GM12892 (cell line): ENCODE measurements around the gene COLGALT1.

Experiments
- DNase-seq: peaks from one replicate; pipeline ENCODE4 v3.0.0; 2011; ENCODE audit not compliant: insufficient read length
- FAIRE-seq: peaks from 2 replicates; lab custom pipeline; 2011; peaks lifted over from hg19 to GRCh38; lab: Jason Lieb, UNC
- POLR2A ChIP-seq: IDR thresholded peaks from 2 replicates; pipeline ENCODE4 v1.6.1; 2011; ENCODE audit warnings: low read depth, low read length, control low read depth
- POLR2AphosphoS5 ChIP-seq: IDR thresholded peaks from 2 replicates; pipeline ENCODE4 v1.6.1; 2011; ENCODE audit warnings: low read depth, low read length, control low read depth
- TAF1 ChIP-seq: IDR thresholded peaks from 2 replicates; pipeline ENCODE4 v1.6.1; 2011; ENCODE audit warnings: low read depth, mild to moderate bottlenecking, control low read depth, low read length, borderline replicate concordance

The COLGALT1 gene

GRCh38 chr19:17625980-17626379 is 70.5 kb downstream of the COLGALT1 start:
- TF ChIP-seq TAF1, result no peak
- no peak for TF ChIP-seq POLR2AphosphoS5
- TF ChIP-seq POLR2A, result no peak
- FAIRE-seq (no peak), DNase-seq (no peak)

DNA sequence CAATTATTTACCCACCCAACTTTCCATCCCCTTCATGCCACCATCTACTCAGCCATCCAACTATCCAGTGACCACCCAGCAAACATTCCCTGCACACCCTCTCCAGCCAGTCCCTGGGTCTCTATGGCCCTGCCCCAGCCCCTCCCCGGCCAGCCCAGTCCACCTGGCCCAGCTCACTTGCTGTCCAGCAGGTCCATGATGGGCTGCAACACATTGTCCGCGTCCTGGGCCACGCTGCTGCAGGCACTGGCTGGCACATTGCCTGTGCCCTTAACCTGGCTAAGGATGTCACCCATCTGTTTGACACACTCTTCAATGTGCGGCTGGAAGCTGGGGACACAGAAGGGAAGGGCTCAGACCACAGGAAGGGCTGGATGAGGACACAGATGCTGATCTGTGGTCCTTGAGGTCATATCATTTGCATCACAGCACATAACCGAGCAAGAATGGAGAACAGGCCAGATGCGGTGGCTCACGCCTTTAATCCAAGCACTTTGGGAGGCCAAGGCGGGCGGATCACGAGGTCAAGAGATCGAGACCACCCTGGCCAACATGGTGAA is 71.1 kb downstream of the COLGALT1 start:
- TF ChIP-seq POLR2AphosphoS5 (no peak), POLR2A (no peak), TAF1 (no peak)
- FAIRE-seq (no peak), DNase-seq (no peak)

DNA sequence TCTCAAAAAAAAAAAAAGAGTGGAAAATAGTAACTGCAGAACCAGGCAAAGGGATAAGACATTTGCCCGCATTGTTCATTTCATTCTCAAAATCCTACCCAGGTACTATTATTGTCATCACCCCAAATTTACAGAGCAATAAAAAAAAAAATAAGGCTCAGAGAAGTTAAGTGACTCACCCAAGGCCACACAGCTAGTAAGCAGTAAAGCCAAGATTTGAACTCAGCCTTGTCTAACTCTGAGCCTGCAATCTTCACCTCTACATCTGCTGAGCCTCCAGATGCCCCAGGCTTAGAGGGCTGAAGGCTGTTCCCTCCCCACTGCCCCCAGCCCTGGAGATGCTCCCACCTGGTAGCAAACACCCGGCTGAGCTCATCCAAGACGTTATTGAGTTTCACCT is 71.7 kb downstream of the COLGALT1 start:
- TF ChIP-seq TAF1, result no peak
- TF ChIP-seq POLR2A, result no peak
- TF ChIP-seq POLR2AphosphoS5, result no peak

GRCh38 chr19:17627921-17628320 is 72.5 kb downstream of the COLGALT1 start:
- TF ChIP-seq POLR2AphosphoS5 (no peak), POLR2A (no peak), TAF1 (no peak)
- no peak for DNase-seq

More for the DNA sequence above, 71.7 kb downstream of the COLGALT1 start:
- no peak for DNase-seq
- FAIRE-seq, result no peak

DNA sequence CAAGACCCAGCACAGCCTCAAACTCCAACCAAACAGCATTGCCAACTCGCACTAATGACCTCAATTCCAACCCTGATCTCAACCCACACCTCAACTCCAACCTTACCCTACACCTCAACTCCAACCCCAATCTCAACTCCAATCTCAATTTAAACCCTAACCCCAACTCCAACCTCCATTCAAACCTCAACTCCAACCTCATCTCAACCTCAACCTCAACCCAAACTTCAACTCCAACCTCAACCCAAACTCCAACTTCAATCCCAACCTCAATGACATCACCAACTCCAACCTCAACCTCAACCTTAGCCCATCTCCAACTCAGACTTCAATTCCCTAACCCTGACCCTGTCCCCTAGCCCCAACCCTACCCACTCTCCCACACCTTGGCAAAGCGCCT is 74.3 kb downstream of the COLGALT1 start:
- DNase-seq (no peak), FAIRE-seq (no peak)
- no peak for TF ChIP-seq POLR2A
- TF ChIP-seq TAF1, result no peak
- no peak for TF ChIP-seq POLR2AphosphoS5

More at GRCh38 chr19:17627921-17628320, 72.5 kb downstream of the COLGALT1 start:
- no peak for FAIRE-seq

GRCh38 chr19:17632577-17632976 is 77.1 kb downstream of the COLGALT1 start:
- FAIRE-seq (no peak), DNase-seq (no peak)
- TF ChIP-seq TAF1 (no peak), POLR2A (no peak), POLR2AphosphoS5 (no peak)
